Stomach (tissue), 9 donors: ENCODE measurements around the gene KRTAP10-5. TPM values are rescaled to one million over a fixed set of nuclear protein-coding genes. Genes with fewer than 3 reads are reported as not detected.

ENCODE experiments used
- DNase-seq, 2 donors: peaks; one replicate each; pipeline versions ENCODE4 v3.0.0 to v3.0.0-alpha.2; 2013 to 2019
- H3K27ac ChIP-seq, 5 donors: fragments of 200-600 bp in 4 of 5; sonication (generic) in 4 of 5; one replicate each; pipeline ENCODE4 v1.5.1; 2013 to 2019; ENCODE audit warnings: mild to moderate bottlenecking in 1 of 5, moderate library complexity in 1 of 5
- H3K27me3 ChIP-seq, 3 donors: fragments of 200-600 bp; sonication (generic); one replicate each; pipeline ENCODE4 v1.5.1; 2017 to 2019; ENCODE audit warnings: mixed run types in 1 of 3
- H3K36me3 ChIP-seq, 4 donors: fragments of 200-600 bp; sonication (generic); 1 replicate in 3 of 4; 2 replicates in 1 of 4; pipeline ENCODE4 v1.5.1; 2016 to 2019
- H3K4me1 ChIP-seq, 4 donors: fragments of 200-600 bp; sonication (generic); one replicate each; pipeline ENCODE4 v1.5.1; 2016 to 2019
- H3K4me3 ChIP-seq, 4 donors: fragments of 200-600 bp; sonication (generic) in 3 of 4; one replicate each; pipeline ENCODE4 v1.5.1; 2016 to 2019; ENCODE audit warnings: mild to moderate bottlenecking in 1 of 4
- H3K9me3 ChIP-seq, 4 donors: fragments of 200-600 bp; sonication (generic); one replicate each; pipeline ENCODE4 v1.5.1; 2016 to 2019
- EP300 ChIP-seq: sonication (generic); formaldehyde crosslinking; IDR thresholded peaks from one replicate; pipeline ENCODE4 v1.6.1; 2017; ENCODE audit warnings: antibody characterized with exemption
- POLR2A ChIP-seq, 4 donors: fragments of 450-650 bp; IDR thresholded peaks; one replicate each; pipeline ENCODE4 v1.6.1; 2016; ENCODE audit warnings: antibody characterized with exemption in 4 of 4, control low read depth in 2 of 4, mild to moderate bottlenecking in 1 of 4, moderate library complexity in 1 of 4
- POLR2AphosphoS5 ChIP-seq, 3 donors: sonication (generic); formaldehyde crosslinking; IDR thresholded peaks; one replicate each; pipeline ENCODE4 v1.6.1; 2016; ENCODE audit warnings: antibody characterized with exemption in 3 of 3
- WGBS, 5 donors: extraction: QIAGEN DNeasy Blood & Tissue Kit in 3 of 5; methylation state at CpG; one replicate each; pipeline versions ENCODE4 v1.1.5 to v1.1.7; 2013 to 2018; 5-methylcytosine and 5-hydroxymethylcytosine counted together
- intact Hi-C: fragments of 100-400 bp; cut with DNase I; formaldehyde crosslinking; loops from one replicate; pipeline ENCODE4 v1.15.1; 2023; ENCODE audit warnings: low total_unique reads
- polyA plus RNA-seq, 3 donors: library from polyadenylated mRNA; stranded (reverse); fragments of 200-250 nt; gene quantifications; one replicate each; pipeline ENCODE4 v1.2.3, GENCODE V29; 2013
- total RNA-seq, 5 donors: library from RNA; depleted of rRNA; stranded (reverse); fragments of >200 nt; gene quantifications; one replicate each; pipeline versions ENCODE4 v1.1.0 to v1.2.3, GENCODE V29; 2014 to 2016
- TF ChIP-seq, protein P1 (sequence below), 7 experiments: fragments of 450-650 bp in 4 of 7; fragments of 200-600 bp in 3 of 7; sonication (generic) in 3 of 7; IDR thresholded peaks; one replicate each; pipeline ENCODE4 v1.5.1; 2016 to 2019; ENCODE audit warnings: antibody characterized with exemption in 7 of 7, control low read depth in 2 of 7, mild to moderate bottlenecking in 1 of 7
- donor health status: healthy with polysubstance abuse.
- donor health status: Bipolar disorder and iron deficiency.
- donor health status: healthy.

The KRTAP10-5 gene
- total and polyA plus RNA-seq, 8 donors = 0.10 TPM; not detected in 7

DNA sequence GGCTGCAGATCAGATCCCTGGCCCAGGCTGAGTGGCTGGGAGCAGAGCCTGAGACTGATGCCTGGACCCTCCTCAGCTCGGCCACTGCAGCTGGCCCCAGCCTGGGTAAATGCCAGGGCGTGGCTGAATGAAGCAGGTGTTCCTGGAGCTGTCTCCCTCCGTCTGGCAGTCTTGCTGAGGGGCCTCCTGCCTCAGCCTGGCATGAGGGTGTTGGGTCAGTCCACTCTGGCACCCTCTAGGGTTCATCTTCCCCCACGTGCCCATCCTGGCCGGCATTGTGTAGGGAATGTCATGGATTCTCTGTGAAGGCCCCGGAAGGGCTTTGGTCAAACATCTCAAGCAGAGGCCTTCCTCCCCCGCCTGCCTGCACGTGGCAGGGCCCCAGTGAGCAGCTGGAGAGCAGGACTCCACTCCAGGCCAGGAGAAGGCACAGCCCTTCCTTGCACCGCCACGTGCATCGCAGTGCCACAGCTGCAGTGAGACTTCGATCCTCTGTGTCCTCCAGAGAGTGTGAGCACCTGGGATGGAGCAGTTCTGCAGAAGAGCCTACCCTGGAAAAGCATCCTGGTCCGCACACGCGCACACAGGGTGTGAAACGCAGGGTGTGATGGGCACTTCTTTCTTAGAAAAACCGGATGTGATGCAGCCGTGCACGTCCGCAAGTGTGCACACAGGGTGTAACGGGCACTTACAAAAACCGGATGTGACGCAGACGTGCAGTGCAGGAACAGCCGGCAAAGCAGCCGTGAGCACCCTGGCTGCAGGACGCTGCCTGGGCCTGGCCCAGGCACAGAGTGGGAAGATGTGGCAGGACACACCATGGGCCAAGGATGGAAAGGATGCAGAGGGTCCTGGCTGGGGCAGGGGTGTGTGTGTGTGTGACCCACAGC is 11.5 kb downstream of the KRTAP10-5 start:
- DNase-seq = no peak
- H3K27ac ChIP-seq = no peak overlapping the region
- peaks cover 0 to 9% (median 8%) of the 10 kb centered on the region in 4 donors for H3K9me3 ChIP-seq
- H3K36me3 ChIP-seq = no peaks in the 10 kb centered on the region
- no peak for TF ChIP-seq EP300
- H3K4me3 ChIP-seq = no peak overlapping the region
- peaks cover 0 to 32% (median 4%) of the 10 kb centered on the region in 3 donors for H3K27me3 ChIP-seq
- 68 to 77% (median 75%) methylated on average over 23 to 27 of the region's 27 CpGs for WGBS, 5 donors
- intact Hi-C loops = no loop called here
- H3K4me1 ChIP-seq = peaks cover 0 to 9% (median 0%) of the 10 kb centered on the region in 4 donors

DNA sequence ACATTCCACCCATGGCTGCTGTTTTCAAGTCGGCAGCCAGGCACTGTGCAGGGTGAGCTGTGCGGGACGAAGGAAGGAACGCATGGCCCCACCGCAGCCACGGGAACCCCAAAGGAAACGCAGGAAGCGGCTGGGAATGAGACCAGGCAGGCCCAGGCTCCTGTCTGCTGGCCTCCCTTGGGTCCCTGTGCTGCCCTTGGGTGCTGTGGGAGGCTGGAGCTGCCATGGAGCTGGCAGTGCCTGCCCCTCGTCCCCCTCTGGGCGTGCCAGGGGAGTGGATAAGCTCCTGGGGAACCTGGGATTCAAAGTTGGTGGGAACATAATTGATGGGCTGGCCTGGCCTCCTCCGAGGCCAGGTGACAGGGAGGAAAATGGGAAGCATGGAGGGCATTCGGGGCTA is 12.1 kb downstream of the KRTAP10-5 start:
- intact Hi-C loops = no loop called here
- 68 to 78% (median 74%) methylated on average over 12 of the region's 12 CpGs for WGBS, 5 donors
- Histone ChIP-seq H3K4me3 (no peak overlapping the region), H3K4me1 (peaks cover 0 to 2% (median 0%) of the 10 kb centered on the region in 4 donors), H3K9me3 (peaks cover 0 to 10% (median 9%) of the 10 kb centered on the region in 4 donors), H3K27me3 (peaks cover 0 to 28% (median 0%) of the 10 kb centered on the region in 3 donors), H3K36me3 (no peaks in the 10 kb centered on the region), H3K27ac (no peak overlapping the region)
- no peak for TF ChIP-seq EP300
- TF ChIP-seq POLR2A (IDR thresholded peaks at IDR 0.05) = no peak
- no peak for TF ChIP-seq POLR2AphosphoS5 (IDR thresholded peaks at IDR 0.05)
- TF ChIP-seq, protein P1, sequence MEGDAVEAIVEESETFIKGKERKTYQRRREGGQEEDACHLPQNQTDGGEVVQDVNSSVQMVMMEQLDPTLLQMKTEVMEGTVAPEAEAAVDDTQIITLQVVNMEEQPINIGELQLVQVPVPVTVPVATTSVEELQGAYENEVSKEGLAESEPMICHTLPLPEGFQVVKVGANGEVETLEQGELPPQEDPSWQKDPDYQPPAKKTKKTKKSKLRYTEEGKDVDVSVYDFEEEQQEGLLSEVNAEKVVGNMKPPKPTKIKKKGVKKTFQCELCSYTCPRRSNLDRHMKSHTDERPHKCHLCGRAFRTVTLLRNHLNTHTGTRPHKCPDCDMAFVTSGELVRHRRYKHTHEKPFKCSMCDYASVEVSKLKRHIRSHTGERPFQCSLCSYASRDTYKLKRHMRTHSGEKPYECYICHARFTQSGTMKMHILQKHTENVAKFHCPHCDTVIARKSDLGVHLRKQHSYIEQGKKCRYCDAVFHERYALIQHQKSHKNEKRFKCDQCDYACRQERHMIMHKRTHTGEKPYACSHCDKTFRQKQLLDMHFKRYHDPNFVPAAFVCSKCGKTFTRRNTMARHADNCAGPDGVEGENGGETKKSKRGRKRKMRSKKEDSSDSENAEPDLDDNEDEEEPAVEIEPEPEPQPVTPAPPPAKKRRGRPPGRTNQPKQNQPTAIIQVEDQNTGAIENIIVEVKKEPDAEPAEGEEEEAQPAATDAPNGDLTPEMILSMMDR (IDR thresholded peaks at IDR 0.05) = no peak
- no peak for DNase-seq

DNA sequence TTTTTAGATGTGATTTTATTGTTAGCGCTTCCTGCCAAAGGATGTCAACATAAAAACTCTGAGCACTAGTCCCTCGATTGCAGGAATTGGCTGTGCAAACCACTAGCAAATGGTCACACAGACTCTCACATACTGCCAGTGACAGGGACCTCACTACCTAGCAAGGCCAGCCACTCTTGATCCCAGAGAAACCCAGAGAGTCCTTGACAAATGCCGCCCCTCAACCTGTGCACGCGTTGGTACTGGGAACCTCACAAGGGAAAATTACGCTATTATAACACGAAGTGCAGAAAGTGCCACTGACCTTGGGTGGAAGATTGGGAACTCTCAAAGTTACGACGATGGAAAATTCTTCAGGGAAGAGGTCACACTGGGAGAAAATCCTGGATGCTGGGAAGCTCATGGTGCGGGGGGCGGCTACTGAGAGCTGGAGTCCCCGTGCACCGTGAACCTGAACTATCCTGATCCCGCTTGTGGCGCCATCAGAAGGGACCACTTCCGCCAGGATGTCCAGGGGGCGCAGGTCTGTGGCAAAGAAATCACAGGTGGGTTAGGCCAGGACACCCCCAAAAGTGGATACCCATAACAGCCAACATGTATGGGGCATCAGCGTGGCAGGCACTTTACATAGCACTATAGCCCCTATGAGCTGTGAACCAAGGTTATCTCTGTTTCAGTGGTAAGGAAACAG is 12.8 kb downstream of the KRTAP10-5 start:
- no peak overlapping the region for H3K4me3 ChIP-seq
- H3K27ac ChIP-seq = no peak overlapping the region
- no peaks in the 10 kb centered on the region for H3K4me1 ChIP-seq
- peaks cover 0 to 10% (median 9%) of the 10 kb centered on the region in 4 donors for H3K9me3 ChIP-seq
- no peaks in the 10 kb centered on the region for H3K36me3 ChIP-seq
- 87 to 93% (median 92%) methylated on average over 17 to 18 of the region's 18 CpGs for WGBS, 5 donors
- DNase-seq = no peak
- peaks cover 0 to 28% (median 0%) of the 10 kb centered on the region in 3 donors for H3K27me3 ChIP-seq
- TF ChIP-seq, protein P1 (IDR thresholded peaks at IDR 0.05) = no peak
- no peak for TF ChIP-seq POLR2A (IDR thresholded peaks at IDR 0.05)
- TF ChIP-seq EP300 = no peak
- TF ChIP-seq POLR2AphosphoS5 (IDR thresholded peaks at IDR 0.05) = no peak
- intact Hi-C loops = no loop called here

DNA sequence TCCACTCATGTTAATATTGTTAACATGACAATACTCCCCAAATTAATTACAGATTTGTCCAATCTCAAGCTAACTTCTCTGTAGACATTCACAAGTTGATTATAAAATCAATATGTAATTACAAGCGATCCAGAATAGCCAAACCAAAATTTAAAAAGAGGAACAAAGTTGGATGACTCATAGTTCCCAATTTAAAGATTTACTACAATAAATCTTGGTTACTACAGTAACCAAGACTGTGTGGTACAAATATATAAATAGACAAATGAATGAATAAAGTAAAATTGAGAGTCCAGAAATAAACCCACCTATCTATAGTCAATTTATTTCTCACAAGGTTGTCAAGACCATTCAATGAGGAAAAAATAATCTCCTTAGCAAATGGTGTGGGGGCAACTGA is 14.0 kb downstream of the KRTAP10-5 start:
- no peak overlapping the region for H3K27ac ChIP-seq
- peaks cover 0 to 20% (median 0%) of the 10 kb centered on the region in 3 donors for H3K27me3 ChIP-seq
- no peak for TF ChIP-seq POLR2A (IDR thresholded peaks at IDR 0.05)
- no peak for TF ChIP-seq EP300
- peaks cover 0 to 8% (median 4%) of the 10 kb centered on the region in 4 donors for H3K9me3 ChIP-seq
- no peak for DNase-seq
- H3K4me1 ChIP-seq = no peaks in the 10 kb centered on the region
- H3K4me3 ChIP-seq = no peak overlapping the region
- H3K36me3 ChIP-seq = no peaks in the 10 kb centered on the region
- intact Hi-C loops = no loop called here
- 52 to 81% (median 76%) methylated on average over 1 of the region's 1 CpG for WGBS, 5 donors

DNA sequence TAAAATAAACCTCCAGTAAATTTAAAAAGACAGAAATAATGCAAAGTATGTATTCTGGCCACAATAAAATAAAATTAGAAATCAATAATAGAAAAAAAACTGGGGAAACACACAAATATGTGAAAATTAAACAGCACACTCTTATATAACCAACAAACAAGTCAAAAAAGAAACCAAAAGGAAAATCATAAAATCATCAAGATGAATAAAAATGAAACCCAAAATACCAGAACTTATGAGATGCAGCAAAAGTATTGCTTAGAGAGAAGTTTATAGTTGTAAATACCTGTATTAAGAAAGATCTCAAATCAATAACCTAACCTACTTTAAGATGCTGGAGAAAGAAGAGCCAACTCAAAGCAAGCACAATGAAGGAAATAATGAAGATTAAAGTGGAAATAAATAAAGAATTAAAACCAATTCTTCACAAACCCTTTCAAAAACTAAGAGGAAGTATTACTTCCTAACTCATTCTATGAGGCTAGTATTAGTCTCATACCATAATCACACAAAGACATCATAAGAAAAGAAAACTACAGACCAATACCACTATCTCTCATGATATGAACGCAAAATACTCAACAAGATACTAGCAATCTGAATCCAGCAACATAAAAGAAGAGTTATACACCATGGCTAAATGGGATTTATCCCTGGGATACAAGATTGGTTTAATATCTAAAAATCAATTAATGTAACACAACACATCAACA is 15.4 kb downstream of the KRTAP10-5 start:
- Histone ChIP-seq H3K27ac (no peak overlapping the region), H3K36me3 (no peaks in the 10 kb centered on the region), H3K4me1 (no peaks in the 10 kb centered on the region), H3K27me3 (peaks cover 0 to 18% (median 0%) of the 10 kb centered on the region in 3 donors), H3K9me3 (peaks cover 0 to 4% (median 0%) of the 10 kb centered on the region in 4 donors), H3K4me3 (no peak overlapping the region)
- no peak for DNase-seq
- intact Hi-C loops = no loop called here
- TF ChIP-seq EP300 = no peak
- no peak for TF ChIP-seq POLR2A (IDR thresholded peaks at IDR 0.05)
- TF ChIP-seq, protein P1 (IDR thresholded peaks at IDR 0.05) = no peak
- no peak for TF ChIP-seq POLR2AphosphoS5 (IDR thresholded peaks at IDR 0.05)
- 0 to 67% (median 41%) methylated on average over 1 of the region's 1 CpG for WGBS, 5 donors
